Activated T-helper 2 cell treated with anti-CD3 and anti-CD28 coated beads, Interferon-gamma antibody, Interleukin-2, Interleukin-4, amounts not matched to agents 10 μg/mL and 5 μg/mL and 100 μg/mL, durations not matched to agents 14 hours and 24 hours and 36 hours (primary cell): Measurements from ENCODE around the gene ZC3H18. TPM values are rescaled to one million over a fixed set of nuclear protein-coding genes. Genes with fewer than 3 reads are reported as not detected.

Experiments used
- DNase-seq: peaks from one replicate; pipeline ENCODE4 v3.0.0; 2021; ENCODE audit warnings: low spot score
- H3K27ac Mint-ChIP-seq: one replicate; pipeline ENCODE4 v1.8.0; 2021; ENCODE audit warnings: mixed read lengths
- H3K27me3 Mint-ChIP-seq: one replicate; pipeline ENCODE4 v1.8.0; 2021; ENCODE audit warnings: low read depth, mixed read lengths
- H3K36me3 Mint-ChIP-seq: one replicate; pipeline ENCODE4 v1.8.0; 2021; ENCODE audit warnings: low read depth, mixed read lengths
- H3K4me1 Mint-ChIP-seq: one replicate; pipeline ENCODE4 v1.8.0; 2021; ENCODE audit warnings: low read depth, mixed read lengths
- H3K4me3 Mint-ChIP-seq: one replicate; pipeline ENCODE4 v1.8.0; 2021; ENCODE audit warnings: low read depth, mild to moderate bottlenecking, moderate library complexity, mixed read lengths
- H3K9me3 Mint-ChIP-seq: one replicate; pipeline ENCODE4 v1.8.0; 2021; ENCODE audit warnings: mixed read lengths
- intact Hi-C: fragments of 100-400 bp; cut with micrococcal nuclease; formaldehyde crosslinking; loops from one replicate; pipeline ENCODE4 v1.15.1; 2023
- total RNA-seq: library from RNA; stranded (reverse); gene quantifications from 2 replicates; pipeline ENCODE4 v1.2.3, GENCODE V29; 2022

Gene ZC3H18
- total RNA-seq, 1 donor from 2014 or later, result 93.9 TPM

- H3K27me3 Mint-ChIP-seq, result peaks cover 3% of the 10 kb centered on the region
- H3K4me1 Mint-ChIP-seq, result no peaks in the 10 kb centered on the region
- peaks cover 6% of the 10 kb centered on the region for H3K36me3 Mint-ChIP-seq
- peaks cover 12% of the 10 kb centered on the region for H3K9me3 Mint-ChIP-seq
- intact Hi-C loops, result no loop called here
- H3K4me3 Mint-ChIP-seq, result no peak overlapping the region
- DNase-seq, result no peak
- H3K27ac Mint-ChIP-seq, result no peak overlapping the region
Observed at GRCh38 chr16:88545781-88546180, 24.4 kb upstream of the ZC3H18 start.

DNA sequence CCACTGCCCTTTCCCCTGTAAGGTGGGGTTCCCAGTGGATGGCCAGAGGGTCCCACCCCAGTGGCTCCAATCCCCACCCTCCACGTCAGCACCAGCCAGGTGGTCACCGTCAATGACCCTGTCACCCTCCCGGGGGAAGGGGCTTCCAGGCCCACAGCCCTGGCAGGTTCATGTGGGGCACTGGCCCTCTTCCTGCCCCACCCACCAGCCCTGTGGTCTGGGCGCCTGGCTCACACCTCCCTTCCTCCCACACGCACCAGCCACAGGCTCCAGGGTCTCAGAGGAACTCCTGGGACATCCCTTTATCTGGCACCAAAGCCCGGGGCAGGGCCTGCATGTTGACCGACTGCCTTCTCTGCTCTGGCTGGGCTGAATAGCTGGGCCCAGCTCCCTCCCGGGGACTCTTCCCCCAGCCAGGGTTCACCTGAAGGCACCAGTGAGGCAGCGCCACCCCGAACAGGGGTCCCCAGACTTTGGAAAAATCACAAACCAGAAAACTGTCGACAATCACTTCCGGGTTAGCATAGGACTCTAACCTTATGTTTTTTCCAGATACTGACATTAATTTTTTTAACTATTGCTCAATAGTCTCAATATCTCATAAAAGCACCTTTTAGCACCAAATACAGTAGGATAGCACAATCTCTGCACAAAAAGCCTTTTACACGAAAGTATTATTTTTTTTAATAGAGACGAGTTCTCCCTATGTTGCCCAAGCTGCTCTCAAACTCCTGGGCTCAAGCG, 21.9 kb upstream of the ZC3H18 start:
- peaks cover 6% of the 10 kb centered on the region for H3K9me3 Mint-ChIP-seq
- DNase-seq, result no peak
- peaks cover 5% of the 10 kb centered on the region for H3K36me3 Mint-ChIP-seq
- no peaks in the 10 kb centered on the region for H3K4me1 Mint-ChIP-seq
- H3K27me3 Mint-ChIP-seq, result peaks cover 3% of the 10 kb centered on the region
- intact Hi-C loops, result no loop called here
- no peak overlapping the region for H3K4me3 Mint-ChIP-seq
- H3K27ac Mint-ChIP-seq, result no peak overlapping the region

DNA sequence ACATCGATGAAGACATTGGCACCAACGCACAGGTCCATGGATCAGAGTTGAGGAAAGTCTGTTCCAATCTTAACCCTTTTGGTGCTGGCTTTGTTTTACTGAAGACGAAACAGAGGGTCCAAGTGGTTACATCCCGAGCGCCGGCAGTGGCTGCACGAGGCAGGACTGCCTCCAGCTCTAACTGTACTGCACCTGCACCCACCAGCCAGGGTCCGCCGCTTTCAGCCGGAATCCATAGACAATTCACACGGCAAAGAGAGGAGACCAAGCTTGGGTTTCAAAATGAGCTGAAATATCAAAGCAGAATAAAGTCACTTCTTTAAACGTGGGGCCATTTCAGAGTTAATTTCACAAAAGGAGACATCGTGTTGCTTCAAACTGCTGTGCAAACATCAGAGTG, 21.2 kb upstream of the ZC3H18 start:
- H3K4me3 Mint-ChIP-seq, result no peak overlapping the region
- H3K27me3 Mint-ChIP-seq, result peaks cover 3% of the 10 kb centered on the region

DNA sequence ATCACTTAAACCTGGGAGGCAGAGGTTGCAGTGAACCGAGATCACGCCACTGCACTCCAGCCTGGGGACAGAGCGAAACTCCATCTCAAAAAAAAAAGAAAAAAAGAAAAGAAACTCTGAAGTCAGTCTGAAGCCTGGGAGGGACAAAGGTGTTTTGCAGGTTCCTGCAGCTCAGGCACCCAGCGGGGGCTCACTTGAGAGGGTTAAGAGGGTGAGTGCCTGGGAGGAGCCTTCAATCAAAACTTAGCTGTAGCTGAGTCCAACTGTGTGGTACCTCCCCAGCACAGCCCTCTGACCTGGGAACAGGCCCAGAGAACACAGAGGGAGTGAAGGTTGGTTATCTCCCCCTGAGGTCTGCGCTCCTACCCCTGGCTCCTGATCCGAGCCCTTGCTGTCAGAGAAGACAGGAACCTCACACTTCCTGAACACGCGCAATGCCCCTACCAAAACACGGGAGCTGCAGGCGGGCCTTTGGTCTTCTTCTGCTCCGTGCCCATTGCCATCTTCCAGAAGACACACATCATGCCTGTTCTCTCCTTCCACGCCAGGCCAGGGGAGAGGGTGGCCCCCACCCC, 20.4 kb upstream of the ZC3H18 start:
- peaks cover 3% of the 10 kb centered on the region for H3K27me3 Mint-ChIP-seq
- no peaks in the 10 kb centered on the region for H3K4me1 Mint-ChIP-seq
- H3K27ac Mint-ChIP-seq, result no peak overlapping the region
- H3K36me3 Mint-ChIP-seq, result no peaks in the 10 kb centered on the region
- DNase-seq, result no peak
- H3K4me3 Mint-ChIP-seq, result no peak overlapping the region
- no peaks in the 10 kb centered on the region for H3K9me3 Mint-ChIP-seq
- intact Hi-C loops, result no loop called here

More for the DNA sequence above, 21.2 kb upstream of the ZC3H18 start:
- intact Hi-C loops, result no loop called here
- Mint-ChIP-seq H3K36me3 (no peaks in the 10 kb centered on the region), H3K9me3 (no peaks in the 10 kb centered on the region), H3K4me1 (no peaks in the 10 kb centered on the region), H3K27ac (no peak overlapping the region)
- no peak for DNase-seq

- Mint-ChIP-seq H3K36me3 (no peaks in the 10 kb centered on the region), H3K9me3 (no peaks in the 10 kb centered on the region), H3K27ac (no peak overlapping the region), H3K27me3 (peaks cover 3% of the 10 kb centered on the region), H3K4me3 (no peak overlapping the region), H3K4me1 (no peaks in the 10 kb centered on the region)
- no peak for DNase-seq
- intact Hi-C loops, result no loop called here
Observed at GRCh38 chr16:88550246-88550661, 19.9 kb upstream of the ZC3H18 start.

- Mint-ChIP-seq H3K27ac (no peak overlapping the region), H3K4me3 (no peak overlapping the region), H3K4me1 (no peaks in the 10 kb centered on the region), H3K36me3 (no peaks in the 10 kb centered on the region), H3K9me3 (peaks cover 9% of the 10 kb centered on the region), H3K27me3 (no peaks in the 10 kb centered on the region)
- DNase-seq, result no peak
- intact Hi-C loops, result no loop called here
Observed at GRCh38 chr16:88552166-88552565, 18.0 kb upstream of the ZC3H18 start.

DNA sequence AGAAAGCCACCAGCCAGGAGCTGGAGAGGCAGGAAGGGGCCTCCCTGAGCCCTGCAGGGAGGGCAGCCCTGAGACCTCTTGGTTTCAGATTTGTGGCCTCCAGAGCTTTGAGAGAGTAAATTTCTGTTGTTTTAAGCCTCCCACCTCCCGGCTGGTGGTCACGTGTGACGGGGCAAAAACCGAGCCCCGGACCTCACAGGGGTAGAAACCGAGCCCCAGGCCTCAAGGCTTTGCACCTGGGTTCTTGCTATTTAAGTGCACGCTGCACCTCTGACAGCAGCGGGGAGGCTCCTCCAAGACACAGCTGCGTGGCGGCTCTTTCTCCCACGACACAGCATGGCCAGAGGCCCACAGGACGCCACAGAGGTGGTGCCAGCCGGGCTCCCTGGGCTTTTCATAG, 17.4 kb upstream of the ZC3H18 start:
- Mint-ChIP-seq H3K4me3 (no peak overlapping the region), H3K36me3 (no peaks in the 10 kb centered on the region), H3K27me3 (no peaks in the 10 kb centered on the region), H3K27ac (no peak overlapping the region), H3K4me1 (no peaks in the 10 kb centered on the region), H3K9me3 (peaks cover 9% of the 10 kb centered on the region)
- DNase-seq, result no peak
- intact Hi-C loops, result no loop called here

- no peak overlapping the region for H3K4me3 Mint-ChIP-seq
- H3K27me3 Mint-ChIP-seq, result no peaks in the 10 kb centered on the region
- no peaks in the 10 kb centered on the region for H3K4me1 Mint-ChIP-seq
- no peaks in the 10 kb centered on the region for H3K36me3 Mint-ChIP-seq
- H3K9me3 Mint-ChIP-seq, result peaks cover 9% of the 10 kb centered on the region
- intact Hi-C loops, result no loop called here
- DNase-seq, result no peak
- no peak overlapping the region for H3K27ac Mint-ChIP-seq
Observed at GRCh38 chr16:88553739-88554138, 16.5 kb upstream of the ZC3H18 start.

- H3K27ac Mint-ChIP-seq, result no peak overlapping the region
- intact Hi-C loops, result no loop called here
- H3K36me3 Mint-ChIP-seq, result no peaks in the 10 kb centered on the region
- H3K9me3 Mint-ChIP-seq, result peaks cover 9% of the 10 kb centered on the region
- H3K4me3 Mint-ChIP-seq, result no peak overlapping the region
- H3K27me3 Mint-ChIP-seq, result no peaks in the 10 kb centered on the region
- DNase-seq, result no peak
- H3K4me1 Mint-ChIP-seq, result no peaks in the 10 kb centered on the region
Observed at GRCh38 chr16:88554711-88555264, 15.4 kb upstream of the ZC3H18 start.

GRCh38 chr16:88556294-88556988, 13.8 kb upstream of the ZC3H18 start:
- no peaks in the 10 kb centered on the region for H3K27me3 Mint-ChIP-seq
- peaks cover 9% of the 10 kb centered on the region for H3K9me3 Mint-ChIP-seq
- intact Hi-C loops, result no loop called here
- H3K4me1 Mint-ChIP-seq, result no peaks in the 10 kb centered on the region
- DNase-seq, result no peak
- no peaks in the 10 kb centered on the region for H3K36me3 Mint-ChIP-seq
- no peak overlapping the region for H3K4me3 Mint-ChIP-seq
- H3K27ac Mint-ChIP-seq, result no peak overlapping the region

GRCh38 chr16:88558457-88559442, 11.5 kb upstream of the ZC3H18 start:
- Mint-ChIP-seq H3K9me3 (peaks cover 9% of the 10 kb centered on the region), H3K4me3 (no peak overlapping the region), H3K27me3 (no peaks in the 10 kb centered on the region), H3K36me3 (no peaks in the 10 kb centered on the region), H3K4me1 (peaks cover 2% of the 10 kb centered on the region), H3K27ac (no peak overlapping the region)
- DNase-seq, result no peak
- intact Hi-C loops, result no loop called here

- DNase-seq, result no peak
- peaks cover 2% of the 10 kb centered on the region for H3K4me1 Mint-ChIP-seq
- H3K9me3 Mint-ChIP-seq, result peaks cover 8% of the 10 kb centered on the region
- no peaks in the 10 kb centered on the region for H3K36me3 Mint-ChIP-seq
- no peak overlapping the region for H3K27ac Mint-ChIP-seq
- H3K4me3 Mint-ChIP-seq, result no peak overlapping the region
- intact Hi-C loops, result no loop called here
- H3K27me3 Mint-ChIP-seq, result no peaks in the 10 kb centered on the region
Observed at GRCh38 chr16:88560714-88561484, 9.3 kb upstream of the ZC3H18 start.
